DMS153 treated with DMSO at 0.1 percent for 48 hours (cell line): ENCODE data around the gene ANKRD17.
"Not testable (repeated sequence)": the region's sequence is repeated elsewhere in the genome, so short reads cannot be mapped to it uniquely, and the experiment has no call there.

Experiments
- DNase-seq: peaks from one replicate; lab custom pipeline; 2025; ENCODE audit not compliant: unreplicated experiment; lab: John Stamatoyannopoulos, UW

Gene ANKRD17

GRCh38 chr4:73248821-73249220 lies 9.8 kb downstream of the ANKRD17 start:
- no peak for DNase-seq

GRCh38 chr4:73248416-73248815 lies 10.2 kb downstream of the ANKRD17 start:
- no peak for DNase-seq

GRCh38 chr4:73247100-73247499 lies 11.5 kb downstream of the ANKRD17 start:
- DNase-seq: no peak

- no peak for DNase-seq
Observed at GRCh38 chr4:73245955-73246354, 12.6 kb downstream of the ANKRD17 start.

- no peak for DNase-seq
Observed at GRCh38 chr4:73244945-73245601, 13.5 kb downstream of the ANKRD17 start.

GRCh38 chr4:73237044-73237443 lies 21.6 kb downstream of the ANKRD17 start:
- no peak for DNase-seq

- DNase-seq: no peak
Observed at GRCh38 chr4:73236151-73236550, 22.4 kb downstream of the ANKRD17 start.

- DNase-seq: no peak
Observed at GRCh38 chr4:73234712-73235111, 23.9 kb downstream of the ANKRD17 start.

GRCh38 chr4:73231518-73232487 lies 26.8 kb downstream of the ANKRD17 start:
- no peak for DNase-seq

GRCh38 chr4:73230865-73231517 lies 27.6 kb downstream of the ANKRD17 start:
- no peak for DNase-seq

- not testable (repeated sequence) for DNase-seq
Observed at GRCh38 chr4:73228800-73229199, 29.8 kb downstream of the ANKRD17 start.

GRCh38 chr4:73224886-73225285 lies 33.7 kb downstream of the ANKRD17 start:
- no peak for DNase-seq

GRCh38 chr4:73223258-73223650 lies 35.3 kb downstream of the ANKRD17 start:
- DNase-seq: peak; percentile 94

- peak; percentile 94 for DNase-seq
Observed at GRCh38 chr4:73222466-73223257, 35.9 kb downstream of the ANKRD17 start.

GRCh38 chr4:73221734-73222133 lies 36.9 kb downstream of the ANKRD17 start:
- no peak for DNase-seq

GRCh38 chr4:73220815-73221214 lies 37.8 kb downstream of the ANKRD17 start:
- DNase-seq: no peak

GRCh38 chr4:73213916-73214653 lies 44.5 kb downstream of the ANKRD17 start:
- no peak for DNase-seq

- no peak for DNase-seq
Observed at GRCh38 chr4:73212982-73213730, 45.4 kb downstream of the ANKRD17 start.

- no peak for DNase-seq
Observed at GRCh38 chr4:73211968-73212367, 46.6 kb downstream of the ANKRD17 start.
